Measurements from ENCODE around the gene ITPKB. TPM values are rescaled to one million over a fixed set of nuclear protein-coding genes. Genes with fewer than 3 reads are reported as not detected.

Gene ITPKB
- total and polyA plus RNA-seq, 3 experiments from 2014 or later: 37.7 to 50.1 (median 39.6) TPM

GRCh38 chr1:226686440-226687425, 52.3 kb downstream of the ITPKB start:
- Mint-ChIP-seq H3K27me3 (peaks cover 0 to 2% of the 10 kb centered on the region in 2 donors), H3K36me3 (peaks cover 12 to 83% (median 18%) of the 10 kb centered on the region in 3 donors), H3K9me3 (no peaks in the 10 kb centered on the region), H3K4me3 (peak overlapping the region in 5 of 7 donors; percentile 19 to 61 (median 29)), H3K27ac (peak overlapping the region; percentile 79 to 99 (median 96)), H3K4me1 (peaks cover 97 to 100% (median 100%) of the 10 kb centered on the region in 3 donors)
- no peak overlapping the region for H3K27ac ChIP-seq (ENCODE audit: low read depth, low read length)
- ChIA-PET CTCF (interaction anchor here (0.8 to 5.4 kb wide), 21 partner anchors 9 to 143 kb away, joined by 3 to 49 read pairs (median 6); no protein-coding TSS in a partner anchor), POLR2A (interaction anchor here (1.4 to 1.5 kb wide), 2 partner anchors 24 to 40 kb away, joined by 3 to 5 read pairs; no protein-coding TSS in a partner anchor)
- no peak overlapping the region for H3K4me3 ChIP-seq (ENCODE audit: low read length)
- DNase-seq: peak in 1 of 5 donors; percentile 48
- H3K9me3 ChIP-seq (ENCODE audit: low read length): no peaks in the 10 kb centered on the region
- H3K36me3 ChIP-seq (ENCODE audit: insufficient read depth, low read length): peaks cover 11% of the 10 kb centered on the region
- no peaks in the 10 kb centered on the region for H3K27me3 ChIP-seq (ENCODE audit: insufficient read depth, low read length, poor library complexity, severe bottlenecking)
- peaks cover 100% of the 10 kb centered on the region for H3K4me1 ChIP-seq (ENCODE audit: insufficient read depth, low read length)

GRCh38 chr1:226685196-226685820, 53.8 kb downstream of the ITPKB start:
- Histone ChIP-seq H3K27ac (ENCODE audit: low read depth, low read length) (no peak overlapping the region), H3K4me3 (ENCODE audit: low read length) (no peak overlapping the region), H3K36me3 (ENCODE audit: insufficient read depth, low read length) (peaks cover 11% of the 10 kb centered on the region), H3K27me3 (ENCODE audit: insufficient read depth, low read length, poor library complexity, severe bottlenecking) (no peaks in the 10 kb centered on the region), H3K4me1 (ENCODE audit: insufficient read depth, low read length) (peaks cover 100% of the 10 kb centered on the region), H3K9me3 (ENCODE audit: low read length) (no peaks in the 10 kb centered on the region)
- no peak for DNase-seq
- Mint-ChIP-seq H3K9me3 (no peaks in the 10 kb centered on the region), H3K27ac (peak overlapping the region; percentile 81 to 99 (median 96)), H3K4me1 (peaks cover 94 to 100% (median 99%) of the 10 kb centered on the region in 3 donors), H3K36me3 (peaks cover 8 to 73% (median 10%) of the 10 kb centered on the region in 3 donors), H3K27me3 (no peaks in the 10 kb centered on the region), H3K4me3 (peak overlapping the region in 6 of 7 donors; percentile 6 to 78 (median 32))
- POLR2A ChIA-PET: no interaction called here
- CTCF ChIA-PET: interaction anchor here (0.7 to 5.4 kb wide), 8 partner anchors 9 to 59 kb away, joined by 3 to 49 read pairs (median 4); no protein-coding TSS in a partner anchor

GRCh38 chr1:226684026-226684425, 55.1 kb downstream of the ITPKB start:
- Histone ChIP-seq H3K27me3 (ENCODE audit: insufficient read depth, low read length, poor library complexity, severe bottlenecking) (no peaks in the 10 kb centered on the region), H3K4me3 (ENCODE audit: low read length) (no peak overlapping the region), H3K9me3 (ENCODE audit: low read length) (no peaks in the 10 kb centered on the region), H3K27ac (ENCODE audit: low read depth, low read length) (no peak overlapping the region), H3K36me3 (ENCODE audit: insufficient read depth, low read length) (peaks cover 9% of the 10 kb centered on the region), H3K4me1 (ENCODE audit: insufficient read depth, low read length) (peaks cover 100% of the 10 kb centered on the region)
- Mint-ChIP-seq H3K9me3 (no peaks in the 10 kb centered on the region), H3K27ac (peak overlapping the region; percentile 81 to 99 (median 96)), H3K36me3 (peaks cover 4 to 61% (median 10%) of the 10 kb centered on the region in 3 donors), H3K27me3 (no peaks in the 10 kb centered on the region), H3K4me1 (peaks cover 95 to 100% (median 99%) of the 10 kb centered on the region in 3 donors), H3K4me3 (peak overlapping the region in 6 of 7 donors; percentile 31 to 86 (median 54))
- CTCF ChIA-PET: interaction anchor here (1.1 to 1.4 kb wide), 3 partner anchors 21 to 57 kb away, joined by 3 to 4 read pairs (median 3); no protein-coding TSS in a partner anchor
- no peak for DNase-seq
- POLR2A ChIA-PET: no interaction called here

GRCh38 chr1:226682871-226683814, 55.9 kb downstream of the ITPKB start:
- POLR2A ChIA-PET: no interaction called here
- Mint-ChIP-seq H3K4me1 (peaks cover 95 to 100% (median 99%) of the 10 kb centered on the region in 3 donors), H3K4me3 (peak overlapping the region; percentile 35 to 86 (median 65)), H3K36me3 (peaks cover 4 to 58% (median 10%) of the 10 kb centered on the region in 3 donors), H3K27ac (peak overlapping the region; percentile 81 to 99 (median 96)), H3K9me3 (no peaks in the 10 kb centered on the region), H3K27me3 (no peaks in the 10 kb centered on the region)
- no peaks in the 10 kb centered on the region for H3K9me3 ChIP-seq (ENCODE audit: low read length)
- no peak overlapping the region for H3K27ac ChIP-seq (ENCODE audit: low read depth, low read length)
- no peak overlapping the region for H3K4me3 ChIP-seq (ENCODE audit: low read length)
- peaks cover 100% of the 10 kb centered on the region for H3K4me1 ChIP-seq (ENCODE audit: insufficient read depth, low read length)
- peaks cover 9% of the 10 kb centered on the region for H3K36me3 ChIP-seq (ENCODE audit: insufficient read depth, low read length)
- CTCF ChIA-PET: interaction anchor here (1.0 to 1.4 kb wide), 8 partner anchors 9 to 57 kb away, joined by 3 to 4 read pairs (median 3); no protein-coding TSS in a partner anchor
- H3K27me3 ChIP-seq (ENCODE audit: insufficient read depth, low read length, poor library complexity, severe bottlenecking): no peaks in the 10 kb centered on the region
- peak in 4 of 5 donors; percentile 34 to 70 (median 46) for DNase-seq

- no peaks in the 10 kb centered on the region for H3K27me3 Mint-ChIP-seq
These were observed 57.2 kb downstream of the ITPKB start for GRCh38 chr1:226681652-226682493.

GRCh38 chr1:226680653-226681052, 58.4 kb downstream of the ITPKB start:
- Histone ChIP-seq H3K4me3 (ENCODE audit: low read length) (peak overlapping the region; percentile 38), H3K36me3 (ENCODE audit: insufficient read depth, low read length) (peaks cover 4% of the 10 kb centered on the region), H3K27me3 (ENCODE audit: insufficient read depth, low read length, poor library complexity, severe bottlenecking) (no peaks in the 10 kb centered on the region), H3K9me3 (ENCODE audit: low read length) (no peaks in the 10 kb centered on the region), H3K27ac (ENCODE audit: low read depth, low read length) (peak overlapping the region; percentile 72), H3K4me1 (ENCODE audit: insufficient read depth, low read length) (peaks cover 100% of the 10 kb centered on the region)
- no peak for DNase-seq
- no peaks in the 10 kb centered on the region for H3K9me3 Mint-ChIP-seq
- peak overlapping the region; percentile 52 to 91 (median 80) for H3K4me3 Mint-ChIP-seq
- H3K4me1 Mint-ChIP-seq: peaks cover 97 to 100% (median 99%) of the 10 kb centered on the region in 3 donors
- CTCF ChIA-PET: interaction anchor here (1.0 to 4.1 kb wide), 6 partner anchors 14 to 59 kb away, joined by 3 to 15 read pairs (median 3); partner anchors contain the start of gene ITPKB
- H3K36me3 Mint-ChIP-seq: peaks cover 4 to 41% (median 9%) of the 10 kb centered on the region in 3 donors
- POLR2A ChIA-PET: interaction anchor here (1.0 to 1.5 kb wide), 7 partner anchors 15 to 50 kb away, joined by 3 to 7 read pairs (median 4); no protein-coding TSS in a partner anchor
- peak overlapping the region; percentile 94 to 99 (median 98) for H3K27ac Mint-ChIP-seq
- no peaks in the 10 kb centered on the region for H3K27me3 Mint-ChIP-seq

More at GRCh38 chr1:226681652-226682493, 57.2 kb downstream of the ITPKB start:
- Mint-ChIP-seq H3K36me3 (peaks cover 4 to 51% (median 12%) of the 10 kb centered on the region in 3 donors), H3K4me1 (peaks cover 95 to 100% (median 99%) of the 10 kb centered on the region in 3 donors), H3K27ac (peak overlapping the region; percentile 81 to 99 (median 96)), H3K4me3 (peak overlapping the region in 4 of 7 donors; percentile 1 to 30 (median 24)), H3K9me3 (no peaks in the 10 kb centered on the region)
- Histone ChIP-seq H3K4me3 (ENCODE audit: low read length) (no peak overlapping the region), H3K27ac (ENCODE audit: low read depth, low read length) (no peak overlapping the region), H3K4me1 (ENCODE audit: insufficient read depth, low read length) (peaks cover 100% of the 10 kb centered on the region), H3K27me3 (ENCODE audit: insufficient read depth, low read length, poor library complexity, severe bottlenecking) (no peaks in the 10 kb centered on the region), H3K9me3 (ENCODE audit: low read length) (no peaks in the 10 kb centered on the region), H3K36me3 (ENCODE audit: insufficient read depth, low read length) (peaks cover 9% of the 10 kb centered on the region)
- POLR2A ChIA-PET: interaction anchor here (0.6 to 1.4 kb wide), 4 partner anchors 10 to 47 kb away, joined by 3 to 4 read pairs (median 3); no protein-coding TSS in a partner anchor
- no peak for DNase-seq
- CTCF ChIA-PET: interaction anchor here (0.8 to 4.1 kb wide), 7 partner anchors 10 to 146 kb away, joined by 3 to 15 read pairs (median 3); no protein-coding TSS in a partner anchor
